Chondrocyte (in vitro differentiated cells): ENCODE data around the gene FAM20C. TPM values are rescaled to one million over a fixed set of nuclear protein-coding genes. Genes with fewer than 3 reads are reported as not detected.

Experiments used
- DNase-seq: peaks from one replicate; pipeline ENCODE4 v3.0.0; 2021; ENCODE audit warnings: mixed read lengths, low spot score
- H3K27ac Mint-ChIP-seq: one replicate; pipeline ENCODE4 v1.8.0; 2021; ENCODE audit warnings: mild to moderate bottlenecking, moderate library complexity, mixed read lengths; ENCODE audit not compliant: unreplicated experiment
- H3K27me3 Mint-ChIP-seq: 2 replicates; pipeline ENCODE4 v1.8.0; 2021; ENCODE audit warnings: low read depth, mixed read lengths
- H3K36me3 Mint-ChIP-seq: 2 replicates; pipeline ENCODE4 v1.8.0; 2021; ENCODE audit warnings: low read depth, mixed read lengths
- H3K4me1 Mint-ChIP-seq: 2 replicates; pipeline ENCODE4 v1.8.0; 2021; ENCODE audit warnings: low read depth, mild to moderate bottlenecking, mixed read lengths
- H3K4me3 Mint-ChIP-seq: one replicate; pipeline ENCODE4 v1.8.0; 2021; ENCODE audit warnings: mild to moderate bottlenecking, moderate library complexity, mixed read lengths; ENCODE audit not compliant: unreplicated experiment
- H3K9me3 Mint-ChIP-seq: 2 replicates; pipeline ENCODE4 v1.8.0; 2021; ENCODE audit warnings: low read depth, mixed read lengths
- CTCF ChIP-seq: fragments of 200-600 bp; sonication (generic); IDR thresholded peaks from 2 replicates; pipeline ENCODE4 v1.5.0; 2021; ENCODE audit warnings: antibody characterized with exemption, mild to moderate bottlenecking, moderate library complexity
- total RNA-seq: library from RNA; stranded (reverse); gene quantifications from 3 replicates; pipeline ENCODE4 v1.2.1, GENCODE V29; 2021

FAM20C gene
- total RNA-seq, 1 donor from 2014 or later: 34.4 TPM

- peak overlapping the region; percentile 81 for H3K27ac Mint-ChIP-seq
Observed at GRCh38 chr7:233249-234035, 41.1 kb downstream of the FAM20C start.

GRCh38 chr7:234051-234707 lies 41.8 kb downstream of the FAM20C start:
- H3K27me3 Mint-ChIP-seq: no peaks in the 10 kb centered on the region
- peaks cover 47% of the 10 kb centered on the region for H3K4me1 Mint-ChIP-seq
- DNase-seq: no peak
- peak overlapping the region; percentile 81 for H3K27ac Mint-ChIP-seq
- H3K4me3 Mint-ChIP-seq: no peak overlapping the region
- no peaks in the 10 kb centered on the region for H3K9me3 Mint-ChIP-seq
- no peak for TF ChIP-seq CTCF
- H3K36me3 Mint-ChIP-seq: peaks cover 2% of the 10 kb centered on the region

More at GRCh38 chr7:233249-234035, 41.1 kb downstream of the FAM20C start:
- Mint-ChIP-seq H3K27me3 (no peaks in the 10 kb centered on the region), H3K36me3 (peaks cover 2% of the 10 kb centered on the region), H3K4me1 (peaks cover 53% of the 10 kb centered on the region), H3K4me3 (no peak overlapping the region), H3K9me3 (no peaks in the 10 kb centered on the region)
- no peak for DNase-seq
- TF ChIP-seq CTCF: no peak

GRCh38 chr7:234708-235553 lies 42.6 kb downstream of the FAM20C start:
- Mint-ChIP-seq H3K27me3 (no peaks in the 10 kb centered on the region), H3K27ac (peak overlapping the region; percentile 77), H3K4me3 (no peak overlapping the region), H3K9me3 (no peaks in the 10 kb centered on the region), H3K4me1 (peaks cover 39% of the 10 kb centered on the region), H3K36me3 (no peaks in the 10 kb centered on the region)
- no peak for TF ChIP-seq CTCF
- no peak for DNase-seq

GRCh38 chr7:235576-236395 lies 43.4 kb downstream of the FAM20C start:
- Mint-ChIP-seq H3K4me1 (peaks cover 34% of the 10 kb centered on the region), H3K9me3 (no peaks in the 10 kb centered on the region), H3K27ac (peak overlapping the region; percentile 45), H3K36me3 (no peaks in the 10 kb centered on the region), H3K27me3 (no peaks in the 10 kb centered on the region), H3K4me3 (no peak overlapping the region)
- DNase-seq: no peak
- no peak for TF ChIP-seq CTCF
